Astrocyte of the cerebellum (primary cell): ENCODE results near the gene PRSS57.

ENCODE experiments used
- DNase-seq: peaks from one replicate; pipeline ENCODE4 v3.0.0-alpha.2; 2011; ENCODE audit warnings: low read depth
- H3K4me3 ChIP-seq: 2 replicates; pipeline ENCODE4 v1.5.1; 2011; ENCODE audit warnings: mild to moderate bottlenecking, low read depth, low read length, moderate library complexity
- in situ Hi-C: cut with HindIII; loops from 2 replicates; pipeline ENCODE4 v1.10.0; 2017; ENCODE audit warnings: low sequenced_read_pairs
- TF ChIP-seq, protein P1 (sequence below): IDR thresholded peaks from 2 replicates; pipeline ENCODE4 v1.5.1; 2012; ENCODE audit warnings: low read length, low read depth, moderate library complexity, mild to moderate bottlenecking; ENCODE audit errors: missing control alignments

PRSS57 gene

DNA sequence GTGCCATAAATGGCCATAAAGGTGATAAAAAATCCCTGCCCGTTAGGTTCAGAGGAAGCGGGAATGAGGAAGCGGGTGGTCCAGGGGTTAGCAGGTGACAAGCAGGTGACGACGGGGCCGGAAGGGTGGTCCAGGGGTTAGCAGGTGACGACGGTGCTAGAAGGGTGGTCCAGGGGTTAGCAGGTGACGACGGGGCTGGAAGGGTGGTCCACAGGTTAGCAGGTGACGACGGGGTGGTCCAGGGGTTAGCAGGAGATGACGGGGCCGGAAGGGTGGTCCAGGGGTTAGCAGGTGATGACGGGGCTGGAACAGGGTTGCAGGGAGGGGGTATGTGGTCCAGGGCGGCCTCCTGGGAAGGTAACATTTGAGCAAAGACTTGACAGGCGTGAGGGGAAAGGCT is 6.3 kb downstream of the PRSS57 start:
- TF ChIP-seq, protein P1, sequence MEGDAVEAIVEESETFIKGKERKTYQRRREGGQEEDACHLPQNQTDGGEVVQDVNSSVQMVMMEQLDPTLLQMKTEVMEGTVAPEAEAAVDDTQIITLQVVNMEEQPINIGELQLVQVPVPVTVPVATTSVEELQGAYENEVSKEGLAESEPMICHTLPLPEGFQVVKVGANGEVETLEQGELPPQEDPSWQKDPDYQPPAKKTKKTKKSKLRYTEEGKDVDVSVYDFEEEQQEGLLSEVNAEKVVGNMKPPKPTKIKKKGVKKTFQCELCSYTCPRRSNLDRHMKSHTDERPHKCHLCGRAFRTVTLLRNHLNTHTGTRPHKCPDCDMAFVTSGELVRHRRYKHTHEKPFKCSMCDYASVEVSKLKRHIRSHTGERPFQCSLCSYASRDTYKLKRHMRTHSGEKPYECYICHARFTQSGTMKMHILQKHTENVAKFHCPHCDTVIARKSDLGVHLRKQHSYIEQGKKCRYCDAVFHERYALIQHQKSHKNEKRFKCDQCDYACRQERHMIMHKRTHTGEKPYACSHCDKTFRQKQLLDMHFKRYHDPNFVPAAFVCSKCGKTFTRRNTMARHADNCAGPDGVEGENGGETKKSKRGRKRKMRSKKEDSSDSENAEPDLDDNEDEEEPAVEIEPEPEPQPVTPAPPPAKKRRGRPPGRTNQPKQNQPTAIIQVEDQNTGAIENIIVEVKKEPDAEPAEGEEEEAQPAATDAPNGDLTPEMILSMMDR, result no peak
- DNase-seq, result no peak
- no peak overlapping the region for H3K4me3 ChIP-seq
- in situ Hi-C loops, result no loop called here

DNA sequence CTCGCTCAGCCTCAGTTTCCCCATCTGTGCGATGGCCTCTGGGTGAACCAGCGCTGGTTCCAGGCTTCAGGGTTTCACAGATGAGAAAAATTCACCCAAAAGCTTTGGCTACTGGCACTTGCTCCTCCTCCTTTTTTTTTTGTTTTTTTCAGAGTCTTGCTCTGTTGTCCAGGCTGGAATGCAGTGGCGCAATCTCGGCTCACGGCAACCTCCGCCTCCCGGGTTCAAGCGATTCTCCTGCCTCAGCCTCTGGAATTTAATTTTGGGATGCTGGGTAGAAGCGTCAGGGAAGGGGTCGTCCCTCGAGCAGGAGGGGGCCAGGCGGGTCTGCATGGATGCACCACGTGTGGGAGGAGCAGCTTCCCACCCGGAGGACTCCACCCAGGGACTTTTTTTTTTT is 7.0 kb downstream of the PRSS57 start:
- DNase-seq, result no peak
- in situ Hi-C loops, result no loop called here
- TF ChIP-seq, protein P1, result no peak
- no peak overlapping the region for H3K4me3 ChIP-seq

DNA sequence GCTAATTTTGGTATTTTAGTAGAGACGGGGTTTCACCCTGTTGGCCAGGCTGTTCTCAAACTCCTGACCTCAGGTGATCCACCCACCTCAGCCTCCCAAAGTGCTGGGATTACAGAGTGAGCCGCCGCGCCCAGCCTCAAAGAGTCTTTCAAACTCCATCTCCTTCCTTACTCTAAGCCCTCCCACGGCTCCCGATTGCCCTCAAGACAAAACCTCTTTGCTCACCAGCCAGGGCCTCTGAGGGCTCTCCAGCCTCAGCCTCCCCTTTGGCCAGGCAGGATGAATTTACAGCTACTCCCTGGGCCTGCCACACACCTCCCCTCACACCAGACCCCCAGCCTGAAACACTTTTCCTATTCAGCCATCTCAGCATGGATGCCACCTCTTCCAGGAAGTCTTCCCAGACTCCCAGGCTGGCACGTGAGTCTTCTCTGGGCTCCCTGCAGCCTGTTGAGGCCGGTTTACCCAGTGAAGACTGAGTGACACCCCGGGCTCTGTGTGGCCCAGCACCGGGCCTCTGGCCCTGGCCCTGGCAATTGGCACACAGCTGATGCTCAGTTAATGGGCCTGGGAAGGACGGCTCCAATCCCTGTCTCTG is 7.6 kb downstream of the PRSS57 start:
- in situ Hi-C loops, result no loop called here
- no peak for DNase-seq
- TF ChIP-seq, protein P1, result no peak
- no peak overlapping the region for H3K4me3 ChIP-seq

DNA sequence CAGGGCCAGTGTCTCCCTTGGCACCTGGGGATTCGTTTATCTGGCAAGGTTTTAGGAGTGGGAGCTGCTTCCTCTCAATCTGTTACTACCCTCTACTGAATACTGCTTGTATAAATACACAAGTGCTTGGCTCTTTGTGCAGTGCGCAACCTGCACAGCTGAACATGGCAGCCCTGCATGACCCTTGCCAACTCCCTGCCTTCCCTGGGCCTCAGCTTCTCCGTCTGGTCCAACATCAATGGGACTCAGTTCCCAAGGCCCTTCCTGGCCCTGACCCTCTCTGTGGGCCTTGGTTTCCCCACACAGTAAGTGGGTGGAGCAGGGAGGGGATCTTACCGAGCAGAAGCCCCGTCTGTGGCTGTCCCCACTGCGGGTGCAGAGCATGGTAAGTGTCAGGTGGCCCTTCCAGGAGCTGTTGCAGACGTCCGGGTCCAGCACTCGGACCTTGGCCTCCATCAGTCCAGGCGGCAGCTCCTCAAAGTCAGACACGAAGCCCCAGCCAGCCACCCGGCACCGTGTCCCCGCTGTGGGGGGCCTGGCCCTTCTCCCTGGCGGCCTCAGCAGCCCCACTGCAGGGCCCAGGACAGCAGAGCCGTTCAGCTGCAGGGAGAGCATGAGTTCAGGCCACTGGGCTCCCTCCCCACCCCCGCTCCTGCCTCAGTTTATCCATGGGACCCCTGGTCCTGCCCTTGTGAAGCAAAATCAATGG is 8.5 kb downstream of the PRSS57 start:
- DNase-seq, result no peak
- in situ Hi-C loops, result no loop called here
- no peak overlapping the region for H3K4me3 ChIP-seq
- TF ChIP-seq, protein P1, result no peak

DNA sequence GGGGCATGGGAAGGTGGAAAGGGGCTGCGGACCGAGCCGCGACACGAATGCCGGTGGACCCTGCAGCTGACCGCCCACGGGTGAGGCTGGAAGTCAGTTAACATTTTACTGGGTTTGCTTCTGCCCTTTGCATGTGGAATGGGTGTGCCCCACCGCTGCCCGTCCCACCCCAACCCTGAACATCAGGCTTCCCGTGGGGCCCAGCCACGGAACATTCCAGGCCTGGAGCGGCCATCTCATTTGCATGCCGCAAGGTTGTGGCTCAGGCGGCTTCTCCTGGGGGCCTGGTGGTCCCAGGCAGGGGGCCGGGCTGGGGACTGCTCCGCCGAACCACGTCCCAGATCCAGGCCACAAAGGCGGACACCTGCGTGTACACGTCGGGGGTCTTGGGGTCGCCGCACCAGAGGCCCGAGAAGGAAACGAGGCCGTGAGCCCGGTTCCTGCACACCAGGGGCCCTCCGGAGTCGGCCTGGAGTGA is 9.8 kb downstream of the PRSS57 start:
- DNase-seq, result no peak
- in situ Hi-C loops, result no loop called here
- no peak overlapping the region for H3K4me3 ChIP-seq
- TF ChIP-seq, protein P1, result no peak

DNA sequence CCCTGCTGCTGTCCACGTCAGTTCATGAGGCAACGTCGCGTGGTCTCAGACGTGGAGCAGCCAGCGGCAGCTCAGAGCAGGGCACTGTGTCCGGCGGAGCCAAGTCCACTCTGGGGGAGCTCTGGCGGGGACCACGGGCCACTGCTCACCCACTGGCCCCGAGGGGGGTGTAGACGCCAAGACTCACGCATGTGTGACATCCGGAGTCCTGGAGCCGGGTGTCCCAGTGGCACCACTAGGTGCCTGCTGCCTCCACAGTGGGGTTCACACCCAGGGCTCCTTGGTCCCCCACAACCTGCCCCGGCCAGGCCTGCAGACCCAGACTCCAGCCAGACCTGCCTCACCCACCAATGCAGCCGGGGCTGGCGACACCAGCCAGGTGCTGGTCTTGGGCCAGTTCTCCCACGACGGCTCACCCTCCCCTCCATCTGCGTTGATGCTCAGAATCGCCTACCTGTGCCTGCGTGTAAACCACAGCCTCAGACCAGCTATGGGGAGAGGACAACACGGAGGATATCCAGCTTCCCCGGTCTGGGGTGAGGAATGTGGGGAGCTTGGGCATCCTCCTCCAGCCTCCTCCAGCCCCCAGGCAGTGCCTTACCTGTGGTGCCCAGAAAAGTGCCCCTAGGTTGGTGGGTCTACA is 12.5 kb downstream of the PRSS57 start:
- in situ Hi-C loops, result no loop called here
- no peak for DNase-seq
- TF ChIP-seq, protein P1, result no peak
- no peak overlapping the region for H3K4me3 ChIP-seq
